Left ventricle myocardium inferior (tissue), 1 donor: ENCODE results near the gene DIRAS2. TPM values are rescaled to one million over a fixed set of nuclear protein-coding genes. Genes with fewer than 3 reads are reported as not detected.

Experiments used
- DNase-seq: peaks from one replicate; pipeline ENCODE4 v3.0.0-alpha.2; 2020
- H3K27ac ChIP-seq: fragments of 200-600 bp; replicated peaks from 2 replicates; pipeline ENCODE4 v1.8.0; 2021
- H3K27me3 ChIP-seq: fragments of 200-600 bp; 2 replicates; pipeline ENCODE4 v1.8.0; 2021; ENCODE audit warnings: low read depth
- H3K36me3 ChIP-seq: fragments of 200-600 bp; 2 replicates; pipeline ENCODE4 v1.8.0; 2021
- H3K4me1 ChIP-seq: fragments of 200-600 bp; 2 replicates; pipeline ENCODE4 v1.8.0; 2021
- H3K4me3 ChIP-seq: fragments of 200-600 bp; 2 replicates; pipeline ENCODE4 v1.8.0; 2021; ENCODE audit warnings: mild to moderate bottlenecking, moderate library complexity
- H3K9me3 ChIP-seq: fragments of 200-600 bp; replicated peaks from 2 replicates; pipeline ENCODE4 v1.8.0; 2021
- intact Hi-C: fragments of 100-400 bp; cut with micrococcal nuclease; formaldehyde crosslinking; loops from one replicate; pipeline ENCODE4 v1.11.0; 2022
- total RNA-seq: library from RNA; stranded (reverse); fragmentation: NEBNext Ultra II Directional; extraction: Animal tissue kit (Norgen Biotek cat#: 25700); gene quantifications from one replicate; pipeline ENCODE4 v1.2.1, GENCODE V29; 2021
- TF ChIP-seq, protein P1 (sequence below): fragments of 200-600 bp; IDR thresholded peaks from 2 replicates; pipeline ENCODE4 v1.8.0; 2021; ENCODE audit warnings: antibody characterized with exemption, mild to moderate bottlenecking, borderline replicate concordance
- donor health status: DM: no; HTN: yes; CAD: no; lungs with severe emphysema.

Gene DIRAS2
- total RNA-seq, 1 donor from 2014 or later: 0.30 TPM

GRCh38 chr9:90598191-90598590 lies 44.4 kb downstream of the DIRAS2 start:
- TF ChIP-seq, protein P1, sequence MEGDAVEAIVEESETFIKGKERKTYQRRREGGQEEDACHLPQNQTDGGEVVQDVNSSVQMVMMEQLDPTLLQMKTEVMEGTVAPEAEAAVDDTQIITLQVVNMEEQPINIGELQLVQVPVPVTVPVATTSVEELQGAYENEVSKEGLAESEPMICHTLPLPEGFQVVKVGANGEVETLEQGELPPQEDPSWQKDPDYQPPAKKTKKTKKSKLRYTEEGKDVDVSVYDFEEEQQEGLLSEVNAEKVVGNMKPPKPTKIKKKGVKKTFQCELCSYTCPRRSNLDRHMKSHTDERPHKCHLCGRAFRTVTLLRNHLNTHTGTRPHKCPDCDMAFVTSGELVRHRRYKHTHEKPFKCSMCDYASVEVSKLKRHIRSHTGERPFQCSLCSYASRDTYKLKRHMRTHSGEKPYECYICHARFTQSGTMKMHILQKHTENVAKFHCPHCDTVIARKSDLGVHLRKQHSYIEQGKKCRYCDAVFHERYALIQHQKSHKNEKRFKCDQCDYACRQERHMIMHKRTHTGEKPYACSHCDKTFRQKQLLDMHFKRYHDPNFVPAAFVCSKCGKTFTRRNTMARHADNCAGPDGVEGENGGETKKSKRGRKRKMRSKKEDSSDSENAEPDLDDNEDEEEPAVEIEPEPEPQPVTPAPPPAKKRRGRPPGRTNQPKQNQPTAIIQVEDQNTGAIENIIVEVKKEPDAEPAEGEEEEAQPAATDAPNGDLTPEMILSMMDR: no peak
- peaks cover 7% of the 10 kb centered on the region for H3K9me3 ChIP-seq
- H3K4me3 ChIP-seq: no peak overlapping the region
- peaks cover 51% of the 10 kb centered on the region for H3K27me3 ChIP-seq
- no peak overlapping the region for H3K27ac ChIP-seq
- intact Hi-C loops: no loop called here
- no peak for DNase-seq
- H3K4me1 ChIP-seq: no peaks in the 10 kb centered on the region
- H3K36me3 ChIP-seq: no peaks in the 10 kb centered on the region

DNA sequence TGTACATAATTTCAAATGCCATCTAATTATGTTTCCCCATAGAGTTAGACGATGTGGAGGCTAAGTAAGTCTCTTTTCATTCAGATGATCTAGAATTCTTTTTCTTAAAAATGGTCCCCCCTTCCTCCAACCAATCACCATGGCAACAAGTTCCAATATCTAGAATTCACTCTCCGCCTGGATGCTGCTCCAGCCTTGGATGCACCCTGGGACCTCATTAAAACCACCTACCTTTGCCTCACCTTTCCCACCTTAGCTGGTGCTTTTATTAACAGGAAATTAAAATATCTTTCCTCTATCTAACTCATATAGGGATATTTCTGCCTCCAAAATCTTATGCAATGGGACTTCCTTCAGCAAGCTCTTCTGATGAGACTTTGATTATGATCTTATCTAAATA lies 49.0 kb downstream of the DIRAS2 start:
- Histone ChIP-seq H3K27me3 (peaks cover 28% of the 10 kb centered on the region), H3K9me3 (peaks cover 7% of the 10 kb centered on the region), H3K27ac (no peak overlapping the region), H3K4me1 (no peaks in the 10 kb centered on the region), H3K36me3 (no peaks in the 10 kb centered on the region), H3K4me3 (no peak overlapping the region)
- intact Hi-C loops: no loop called here
- TF ChIP-seq, protein P1: no peak
- no peak for DNase-seq

- Histone ChIP-seq H3K4me3 (no peak overlapping the region), H3K4me1 (no peaks in the 10 kb centered on the region)
- intact Hi-C loops: no loop called here
Measured at GRCh38 chr9:90580576-90580975, 62.0 kb downstream of the DIRAS2 start.

DNA sequence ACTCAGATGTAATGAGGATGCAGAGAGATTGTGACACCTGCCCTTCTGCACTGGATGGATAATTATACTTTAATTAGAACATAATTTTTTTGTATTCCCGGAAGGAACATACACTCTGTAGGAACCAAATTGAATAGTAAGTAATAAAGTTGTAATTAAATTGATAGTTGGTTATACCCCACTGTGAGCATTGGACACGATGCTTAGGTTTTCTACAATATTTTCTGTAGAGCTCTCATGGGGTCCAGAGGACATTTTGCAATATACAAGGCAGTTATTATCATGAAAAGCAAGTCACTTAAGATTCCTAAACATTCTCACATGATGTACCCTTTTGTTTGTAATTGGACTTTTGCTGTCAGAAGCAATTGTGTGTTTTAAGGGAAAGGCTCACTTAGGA lies 63.4 kb downstream of the DIRAS2 start:
- Histone ChIP-seq H3K27me3 (peaks cover 4% of the 10 kb centered on the region), H3K9me3 (no peaks in the 10 kb centered on the region), H3K4me3 (no peak overlapping the region), H3K4me1 (no peaks in the 10 kb centered on the region), H3K27ac (no peak overlapping the region), H3K36me3 (no peaks in the 10 kb centered on the region)
- intact Hi-C loops: no loop called here
- no peak for DNase-seq
- TF ChIP-seq, protein P1: no peak

More at GRCh38 chr9:90580576-90580975, 62.0 kb downstream of the DIRAS2 start:
- H3K27me3 ChIP-seq: peaks cover 4% of the 10 kb centered on the region
- no peaks in the 10 kb centered on the region for H3K9me3 ChIP-seq
- H3K36me3 ChIP-seq: no peaks in the 10 kb centered on the region
- H3K27ac ChIP-seq: no peak overlapping the region
- no peak for DNase-seq
- TF ChIP-seq, protein P1: no peak

DNA sequence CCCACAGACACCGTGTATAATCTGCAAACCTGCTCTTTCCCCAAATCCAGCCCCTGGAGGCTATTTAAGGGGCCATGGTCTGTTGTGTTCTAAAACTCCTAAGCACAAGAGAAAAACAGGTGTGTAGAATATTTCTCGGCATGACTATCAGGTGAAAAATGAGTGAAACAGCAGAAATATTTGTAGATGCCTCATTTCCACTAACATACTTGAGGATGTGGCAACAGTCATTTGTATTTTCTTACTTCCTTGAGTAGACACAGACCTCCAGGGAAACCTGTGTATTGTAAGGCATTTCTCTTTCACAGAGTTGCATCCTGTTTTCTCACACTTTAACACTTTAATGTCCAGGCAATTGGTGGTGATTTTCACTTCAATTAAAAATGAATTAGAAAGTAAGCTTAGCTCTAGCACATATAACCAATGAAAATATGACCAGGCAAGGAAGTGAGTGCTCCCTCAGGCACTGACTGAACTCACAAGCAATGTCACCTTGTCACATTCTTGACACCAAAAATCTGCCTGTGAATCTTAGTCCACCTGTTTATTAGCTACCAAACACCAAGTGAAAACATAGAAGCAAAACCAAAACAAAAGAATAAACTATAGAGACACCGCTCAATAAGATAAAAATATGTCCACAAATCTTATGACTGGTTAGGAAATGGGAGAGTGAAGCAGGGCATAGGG lies 64.4 kb downstream of the DIRAS2 start:
- H3K4me1 ChIP-seq: no peaks in the 10 kb centered on the region
- intact Hi-C loops: no loop called here
- no peak for DNase-seq
- H3K4me3 ChIP-seq: no peak overlapping the region
- H3K36me3 ChIP-seq: no peaks in the 10 kb centered on the region
- peaks cover 4% of the 10 kb centered on the region for H3K27me3 ChIP-seq
- no peaks in the 10 kb centered on the region for H3K9me3 ChIP-seq
- TF ChIP-seq, protein P1: no peak
- no peak overlapping the region for H3K27ac ChIP-seq
